H9 (cell line): ENCODE measurements around the gene FBXL13. TPM values are rescaled to one million over a fixed set of nuclear protein-coding genes. Genes with fewer than 3 reads are reported as not detected.

Source experiments
- DNase-seq: peaks from one replicate; pipeline ENCODE4 v3.0.0-alpha.2; 2017
- H2AFZ ChIP-seq: one replicate; pipeline ENCODE4 v1.6.1; 2013; ENCODE audit warnings: mild to moderate bottlenecking, low read length, control low read depth, moderate library complexity
- H2AK5ac ChIP-seq: 2 replicates; pipeline ENCODE4 v1.6.1; 2013; ENCODE audit warnings: low read length, control low read depth, mixed read lengths; ENCODE audit not compliant: insufficient read length
- H2BK120ac ChIP-seq: one replicate; pipeline ENCODE4 v1.6.1; 2013; ENCODE audit warnings: low read depth, mild to moderate bottlenecking, low read length, control low read depth, inconsistent platforms; ENCODE audit not compliant: poor library complexity, severe bottlenecking
- H2BK12ac ChIP-seq: 2 replicates; pipeline ENCODE4 v1.6.1; 2013; ENCODE audit warnings: low read length, control low read depth, mixed read lengths, low read depth; ENCODE audit not compliant: insufficient read length
- H2BK15ac ChIP-seq: 2 replicates; pipeline ENCODE4 v1.6.1; 2013; ENCODE audit warnings: low read depth, low read length, control low read depth
- H2BK20ac ChIP-seq: one replicate; pipeline ENCODE4 v1.6.1; 2013; ENCODE audit warnings: low read depth, mild to moderate bottlenecking, low read length, control low read depth, inconsistent platforms; ENCODE audit not compliant: poor library complexity, severe bottlenecking
- H2BK5ac ChIP-seq: 2 replicates; pipeline ENCODE4 v1.6.1; 2013; ENCODE audit warnings: low read length, control low read depth, mixed read lengths; ENCODE audit not compliant: insufficient read length
- H3K14ac ChIP-seq: 2 replicates; pipeline ENCODE4 v1.6.1; 2013; ENCODE audit warnings: low read length, control low read depth; ENCODE audit not compliant: insufficient read depth
- H3K18ac ChIP-seq: 2 replicates; pipeline ENCODE4 v1.6.1; 2013; ENCODE audit warnings: low read depth, mild to moderate bottlenecking, mixed read lengths, low read length, control low read depth; ENCODE audit not compliant: insufficient read length
- H3K23ac ChIP-seq: 2 replicates; pipeline ENCODE4 v1.6.1; 2013; ENCODE audit warnings: low read length, control low read depth, mixed read lengths, low read depth; ENCODE audit not compliant: insufficient read length
- H3K23me2 ChIP-seq: 2 replicates; pipeline ENCODE4 v1.6.1; 2013; ENCODE audit warnings: low read depth, mild to moderate bottlenecking, mixed read lengths, low read length, control low read depth; ENCODE audit not compliant: insufficient read length, poor library complexity, severe bottlenecking
- H3K27ac ChIP-seq: 2 replicates; pipeline ENCODE4 v1.5.1; 2013; ENCODE audit warnings: low read length, control low read depth, mixed read lengths, low read depth; ENCODE audit not compliant: insufficient read length
- H3K27me3 ChIP-seq: 2 replicates; pipeline ENCODE4 v1.6.1; 2013; ENCODE audit warnings: low read length, control low read depth, inconsistent platforms; ENCODE audit not compliant: insufficient read depth
- H3K4ac ChIP-seq: 2 replicates; pipeline ENCODE4 v1.6.1; 2013; ENCODE audit warnings: low read depth, mild to moderate bottlenecking, control low read depth, inconsistent platforms, low read length, moderate library complexity
- H3K4me1 ChIP-seq: 2 replicates; pipeline ENCODE4 v1.6.1; 2013; ENCODE audit warnings: low read length, control low read depth, inconsistent platforms; ENCODE audit not compliant: insufficient read depth
- H3K4me2 ChIP-seq: 2 replicates; pipeline ENCODE4 v1.6.1; 2013; ENCODE audit warnings: low read length, control low read depth, mixed read lengths; ENCODE audit not compliant: insufficient read length, insufficient read depth
- H3K56ac ChIP-seq: 2 replicates; pipeline ENCODE4 v1.6.1; 2013; ENCODE audit warnings: low read depth, mild to moderate bottlenecking, mixed read lengths, low read length, control low read depth; ENCODE audit not compliant: insufficient read length
- H3K79me1 ChIP-seq: 2 replicates; pipeline ENCODE4 v1.6.1; 2013; ENCODE audit warnings: low read depth, mild to moderate bottlenecking, moderate library complexity, low read length, control low read depth, inconsistent platforms; ENCODE audit not compliant: insufficient read depth, poor library complexity, severe bottlenecking
- H3K79me2 ChIP-seq: 2 replicates; pipeline ENCODE4 v1.6.1; 2013; ENCODE audit warnings: low read length, control low read depth, inconsistent platforms; ENCODE audit not compliant: insufficient read depth
- H3K9ac ChIP-seq: 2 replicates; pipeline ENCODE4 v1.6.1; 2013; ENCODE audit warnings: low read length, control low read depth, mixed read lengths; ENCODE audit not compliant: insufficient read length; ENCODE audit errors: extremely low read depth
- H3K9me3 ChIP-seq: one replicate; pipeline ENCODE4 v1.6.1; 2013; ENCODE audit warnings: low read depth, low read length, inconsistent platforms; ENCODE audit not compliant: control insufficient read depth
- H3T11ph ChIP-seq: one replicate; pipeline ENCODE4 v1.6.1; 2013; ENCODE audit warnings: mild to moderate bottlenecking, low read length, control low read depth, inconsistent platforms
- H4K20me1 ChIP-seq: one replicate; pipeline ENCODE4 v1.6.1; 2013; ENCODE audit not compliant: control insufficient read depth, insufficient read length, insufficient read depth
- H4K5ac ChIP-seq: 2 replicates; pipeline ENCODE4 v1.6.1; 2013; ENCODE audit warnings: low read depth, mild to moderate bottlenecking, mixed read lengths, low read length, control low read depth; ENCODE audit not compliant: insufficient read length
- H4K8ac ChIP-seq: replicated peaks from 2 replicates; pipeline ENCODE4 v1.6.1; 2013; ENCODE audit warnings: low read length, control low read depth, mixed read lengths, low read depth; ENCODE audit not compliant: insufficient read length
- H4K91ac ChIP-seq: 2 replicates; pipeline ENCODE4 v1.6.1; 2013; ENCODE audit warnings: low read depth, mild to moderate bottlenecking, moderate library complexity, mixed read lengths, low read length, control low read depth; ENCODE audit not compliant: insufficient read length
- H3K27ac Mint-ChIP-seq, 3 experiments: 2 replicates in 2 of 3; 3 replicates in 1 of 3; pipeline ENCODE4 v1.8.0; 2020 to 2021; ENCODE audit warnings: mixed read lengths in 3 of 3, mild to moderate bottlenecking in 1 of 3, moderate library complexity in 1 of 3
- H3K27me3 Mint-ChIP-seq: 2 replicates; pipeline ENCODE4 v1.8.0; 2021; ENCODE audit warnings: low read depth, mild to moderate bottlenecking, moderate library complexity, mixed read lengths
- H3K36me3 Mint-ChIP-seq, 3 experiments: 2 replicates in 2 of 3; 3 replicates in 1 of 3; pipeline ENCODE4 v1.8.0; 2020 to 2021; ENCODE audit warnings: low read depth in 3 of 3, mixed read lengths in 3 of 3; ENCODE audit not compliant: insufficient read depth in 1 of 3
- H3K4me1 Mint-ChIP-seq, 2 experiments: 2 replicates each; pipeline ENCODE4 v1.8.0; 2020; ENCODE audit warnings: mixed read lengths in 2 of 2
- H3K4me3 Mint-ChIP-seq, 2 experiments: 2 replicates in 1 of 2; 3 replicates in 1 of 2; pipeline ENCODE4 v1.8.0; 2020 to 2021; ENCODE audit warnings: mild to moderate bottlenecking in 2 of 2, mixed read lengths in 2 of 2, moderate library complexity in 1 of 2
- H3K9me3 Mint-ChIP-seq, 2 experiments: 2 replicates in 1 of 2; 3 replicates in 1 of 2; pipeline ENCODE4 v1.8.0; 2020; ENCODE audit warnings: mild to moderate bottlenecking in 2 of 2, mixed read lengths in 2 of 2, moderate library complexity in 1 of 2
- CTCF ChIP-seq: fragments of 200-600 bp; sonication (generic); conservative IDR thresholded peaks from 3 replicates; pipeline ENCODE4 v1.8.0; 2021; ENCODE audit warnings: antibody characterized with exemption, mild to moderate bottlenecking
- WGBS: extraction: QIAGEN DNeasy Blood & Tissue Kit; methylation state at CpG from one replicate; pipeline ENCODE4 v1.1.7; 2013; ENCODE audit warnings: missing lambda C conversion rate, low lambda C conversion rate, mixed read lengths; ENCODE audit not compliant: insufficient read length; ENCODE audit errors: extremely low coverage; 5-methylcytosine and 5-hydroxymethylcytosine counted together
- total RNA-seq: library from RNA; stranded (reverse); gene quantifications from 2 replicates; pipeline ENCODE4 v1.2.1, GENCODE V29; 2021

The FBXL13 gene
- total RNA-seq, 1 experiment from 2014 or later, result 4.4 TPM

- Mint-ChIP-seq H3K4me1 (peaks cover 58 to 60% of the 10 kb centered on the region in 2 experiments), H3K27me3 (no peaks in the 10 kb centered on the region), H3K36me3 (no peaks in the 10 kb centered on the region), H3K4me3 (no peak overlapping the region), H3K9me3 (no peaks in the 10 kb centered on the region), H3K27ac (no peak overlapping the region)
- no peak overlapping the region for H3T11ph ChIP-seq
- peaks cover 17% of the 10 kb centered on the region; the same call in 1 of the 2 replicates for H3K4me1 ChIP-seq
- no peak overlapping the region for H4K8ac ChIP-seq
- H2BK15ac ChIP-seq, result no peak overlapping the region
- H2BK5ac ChIP-seq, result no peak overlapping the region
- H3K4me2 ChIP-seq, result no peak overlapping the region
- no peaks in the 10 kb centered on the region for H4K20me1 ChIP-seq
- no peak overlapping the region for H2AFZ ChIP-seq
- WGBS, result no CpG with 5 or more reads among the region's 1 CpG
- H3K14ac ChIP-seq, result no peak overlapping the region
- H3K9me3 ChIP-seq, result no peaks in the 10 kb centered on the region
- H3K27ac ChIP-seq, result no peak overlapping the region
- H3K79me1 ChIP-seq, result no peaks in the 10 kb centered on the region
- H4K5ac ChIP-seq, result no peak overlapping the region
- no peak overlapping the region for H2AK5ac ChIP-seq
- no peak overlapping the region for H3K56ac ChIP-seq
- H3K79me2 ChIP-seq, result no peaks in the 10 kb centered on the region
- H2BK12ac ChIP-seq, result no peak overlapping the region
- H3K23ac ChIP-seq, result no peak overlapping the region
- H3K27me3 ChIP-seq, result no peaks in the 10 kb centered on the region
- no peak for DNase-seq
- no peak overlapping the region for H3K18ac ChIP-seq
- no peak overlapping the region for H2BK20ac ChIP-seq
- H4K91ac ChIP-seq, result no peak overlapping the region
- H3K23me2 ChIP-seq, result no peaks in the 10 kb centered on the region
- no peak overlapping the region for H2BK120ac ChIP-seq
- H3K9ac ChIP-seq, result no peak overlapping the region
- H3K4ac ChIP-seq, result no peak overlapping the region
- no peak for TF ChIP-seq CTCF
Measured at GRCh38 chr7:102931757-102932156, 142.8 kb downstream of the FBXL13 start.
